Suprapubic skin (tissue), 3 donors: ENCODE data around the gene SMOC2.

ENCODE experiments used
- CTCF ChIP-seq, 2 donors: fragments of 200-600 bp in 1 of 2; fragments of 450-650 bp in 1 of 2; sonication (generic) in 1 of 2; IDR thresholded peaks; one replicate each; pipeline ENCODE4 v1.5.1; 2016 to 2019; ENCODE audit warnings: antibody characterized with exemption in 2 of 2, mild to moderate bottlenecking in 1 of 2, moderate library complexity in 1 of 2
- POLR2A ChIP-seq, 2 donors: fragments of 450-650 bp; IDR thresholded peaks; one replicate each; pipeline ENCODE4 v1.6.1; 2017; ENCODE audit warnings: antibody characterized with exemption in 2 of 2, mild to moderate bottlenecking in 2 of 2, moderate library complexity in 2 of 2

GRCh38 chr6:168495133-168495532, 54.1 kb downstream of the SMOC2 start:
- TF ChIP-seq CTCF (IDR thresholded peaks at IDR 0.05) (no peak), POLR2A (IDR thresholded peaks at IDR 0.05) (no peak)
